Mucosa of descending colon (tissue), 3 donors: ENCODE results near the gene KAZN. TPM values are rescaled to one million over a fixed set of nuclear protein-coding genes. Genes with fewer than 3 reads are reported as not detected.

ENCODE experiments used
- ATAC-seq: fragments of 200-7000 bp; cut with Tn5 transposase; one replicate; pipeline ENCODE4 v1.9.1; 2020; ENCODE audit warnings: mild to moderate bottlenecking, moderate library complexity
- DNase-seq, 3 donors: peaks; one replicate each; pipeline ENCODE4 v3.0.0-alpha.2; 2020
- H3K36me3 ChIP-seq: fragments of 200-600 bp; one replicate; pipeline ENCODE4 v1.8.0; 2021; ENCODE audit warnings: low read depth, mild to moderate bottlenecking
- H3K4me1 ChIP-seq: fragments of 200-600 bp; one replicate; pipeline ENCODE4 v1.8.0; 2021; ENCODE audit warnings: low read depth, mild to moderate bottlenecking
- H3K4me3 ChIP-seq: fragments of 200-600 bp; one replicate; pipeline ENCODE4 v1.8.0; 2021; ENCODE audit warnings: mild to moderate bottlenecking
- H3K9me3 ChIP-seq: fragments of 200-600 bp; one replicate; pipeline ENCODE4 v1.8.0; 2021; ENCODE audit warnings: mild to moderate bottlenecking
- CTCF ChIP-seq: fragments of 200-600 bp; IDR thresholded peaks from one replicate; pipeline ENCODE4 v1.8.0; 2022; ENCODE audit warnings: antibody characterized with exemption, mild to moderate bottlenecking
- intact Hi-C, 2 donors: fragments of 100-400 bp; cut with DNase I in 1 of 2; cut with micrococcal nuclease in 1 of 2; formaldehyde crosslinking; loops; one replicate each; pipeline versions ENCODE4 v1.11.0 to v1.11.1; 2022; cut with DNase I, micrococcal nuclease
- total RNA-seq, 3 donors: library from RNA; stranded (reverse); fragmentation: NEBNext Ultra II Directional in 2 of 3; extraction: Animal tissue kit (Norgen Biotek cat#: 25700) in 2 of 3; gene quantifications; one replicate each; pipeline versions ENCODE4 v1.2.1 to v1.2.4, GENCODE V29; 2021 to 2023
- donor health status: DM: no; HTN: no; CAD: no; lungs with moderate emphysema.
- donor health status: DM: no; HTN: no; CAD: no.
- donor health status: DM: no; HTN: yes; CAD: no.

The KAZN gene
- total RNA-seq, 3 donors from 2014 or later, result 9.7 to 21.9 (median 15.8) TPM

GRCh38 chr1:15076807-15077206 lies 478.3 kb downstream of the KAZN start:
- Histone ChIP-seq H3K36me3 (no peaks in the 10 kb centered on the region), H3K4me3 (no peak overlapping the region), H3K4me1 (no peaks in the 10 kb centered on the region), H3K9me3 (no peaks in the 10 kb centered on the region)
- ATAC-seq, result no peak
- TF ChIP-seq CTCF, result no peak
- no peak for DNase-seq
- intact Hi-C loops, result no loop called here

GRCh38 chr1:15077384-15077783 lies 478.9 kb downstream of the KAZN start:
- no peak for TF ChIP-seq CTCF
- Histone ChIP-seq H3K4me3 (no peak overlapping the region), H3K4me1 (no peaks in the 10 kb centered on the region), H3K36me3 (no peaks in the 10 kb centered on the region), H3K9me3 (no peaks in the 10 kb centered on the region)
- DNase-seq, result no peak
- intact Hi-C loops, result no loop called here
- ATAC-seq, result no peak

GRCh38 chr1:15080328-15081007 lies 482.0 kb downstream of the KAZN start:
- intact Hi-C loops, result no loop called here

GRCh38 chr1:15081102-15081501 lies 482.6 kb downstream of the KAZN start:
- TF ChIP-seq CTCF, result no peak
- Histone ChIP-seq H3K4me3 (no peak overlapping the region), H3K36me3 (no peaks in the 10 kb centered on the region), H3K4me1 (no peaks in the 10 kb centered on the region), H3K9me3 (no peaks in the 10 kb centered on the region)
- no peak for DNase-seq
- intact Hi-C loops, result no loop called here
- no peak for ATAC-seq

More at GRCh38 chr1:15080328-15081007, 482.0 kb downstream of the KAZN start:
- ATAC-seq (no peak), DNase-seq (no peak)
- Histone ChIP-seq H3K36me3 (no peaks in the 10 kb centered on the region), H3K4me3 (no peak overlapping the region), H3K4me1 (no peaks in the 10 kb centered on the region), H3K9me3 (no peaks in the 10 kb centered on the region)
- TF ChIP-seq CTCF, result no peak

- no peaks in the 10 kb centered on the region for H3K9me3 ChIP-seq
- no peak for TF ChIP-seq CTCF
- H3K4me1 ChIP-seq, result no peaks in the 10 kb centered on the region
- ATAC-seq (no peak), DNase-seq (no peak)
- intact Hi-C loops, result no loop called here
- no peaks in the 10 kb centered on the region for H3K36me3 ChIP-seq
- no peak overlapping the region for H3K4me3 ChIP-seq
These were observed 485.1 kb downstream of the KAZN start for GRCh38 chr1:15083578-15083977.
